HG03457 (cell line): Measurements from ENCODE around the gene SKIC8.

Experiments used
- ATAC-seq: cut with Tn5 transposase; IDR thresholded peaks from one replicate; pipeline ENCODE4 v1.9.1; 2021; ENCODE audit warnings: moderate number of reproducible peaks; ENCODE audit not compliant: unreplicated experiment

Gene SKIC8

DNA sequence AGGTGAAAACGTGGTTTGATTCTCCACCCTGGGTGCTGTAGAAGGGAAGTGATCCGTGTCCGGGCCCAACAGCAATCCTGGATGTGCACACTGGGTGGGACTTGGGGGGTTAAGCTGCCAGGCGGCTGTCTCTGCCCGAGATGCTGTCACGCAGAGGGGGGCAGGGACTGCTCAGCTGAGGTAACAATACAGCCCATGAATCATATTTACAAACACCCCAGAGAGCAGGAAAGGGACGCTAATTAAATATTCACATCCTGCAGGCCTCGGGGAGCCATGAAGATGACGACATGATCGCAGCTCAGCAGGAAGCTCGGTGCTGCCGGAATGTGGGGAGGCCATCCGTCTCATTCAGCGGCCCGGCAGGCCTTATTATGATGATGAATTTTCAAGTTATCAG lies 22.8 kb upstream of the SKIC8 start:
- no peak for ATAC-seq

DNA sequence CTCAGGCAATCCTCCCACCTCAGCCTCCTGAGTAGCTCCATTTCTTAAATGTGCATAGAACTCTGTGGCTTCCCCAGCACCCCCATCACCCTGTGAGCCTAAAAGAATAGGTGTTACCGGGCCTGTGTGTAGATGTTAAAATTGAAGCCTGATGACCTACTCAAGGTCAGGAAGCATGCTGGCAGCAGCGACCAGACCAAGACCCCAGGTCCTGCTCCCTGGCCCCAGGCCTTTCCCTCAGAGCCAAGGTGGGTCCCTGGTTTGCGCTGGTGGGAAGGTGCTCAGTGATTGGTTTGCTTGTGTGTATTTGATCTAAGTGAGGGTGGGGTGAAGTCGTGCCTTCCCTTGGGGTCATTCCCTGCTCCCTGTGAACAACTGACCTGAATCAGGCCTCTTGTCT lies 22.4 kb upstream of the SKIC8 start:
- ATAC-seq = no peak

DNA sequence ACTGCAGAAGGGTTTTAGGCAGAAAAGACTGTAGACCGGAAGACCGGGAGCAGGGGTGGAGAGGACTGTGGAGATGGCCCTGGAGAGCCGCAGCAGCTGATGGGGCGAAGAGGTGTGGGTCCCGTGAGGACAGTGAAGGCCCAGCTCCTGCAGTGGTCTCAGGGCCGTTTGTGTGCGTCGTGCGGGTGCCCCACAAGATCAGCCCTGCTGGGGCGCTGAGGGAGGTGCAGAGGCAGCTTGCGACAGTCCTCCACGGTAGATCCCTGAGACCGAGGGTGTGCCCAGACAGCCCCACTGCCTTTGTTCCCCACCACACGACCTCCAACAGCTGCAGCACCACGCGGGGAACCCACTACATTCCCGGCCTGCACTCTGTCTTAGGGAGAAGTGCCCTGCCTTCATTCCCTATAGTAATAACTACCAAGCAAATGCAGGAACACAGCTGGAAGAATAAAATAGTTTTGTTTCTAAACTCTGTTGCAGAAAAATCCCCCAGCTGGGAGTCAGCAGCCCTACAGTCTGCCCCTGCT lies 21.7 kb upstream of the SKIC8 start:
- ATAC-seq = no peak

DNA sequence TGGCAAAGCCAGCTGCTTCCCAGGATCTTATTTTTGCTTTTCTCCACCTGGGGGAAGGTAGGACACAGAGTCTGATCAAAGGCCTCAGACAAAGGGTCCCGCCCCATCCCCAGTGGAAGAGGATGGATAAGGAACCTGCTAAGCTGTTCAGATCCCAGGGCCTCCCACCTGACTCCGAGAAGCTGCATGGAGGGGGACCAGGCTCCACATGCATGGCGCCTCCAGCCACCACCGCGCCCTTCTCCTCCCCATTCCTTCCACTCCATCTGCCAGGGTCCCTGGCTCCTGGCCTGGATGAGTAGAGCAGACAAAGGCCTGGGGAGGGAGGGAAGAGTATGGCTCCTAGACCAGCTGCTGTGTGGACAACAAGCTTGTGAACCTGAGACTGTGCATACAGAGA lies 20.8 kb upstream of the SKIC8 start:
- ATAC-seq = no peak

DNA sequence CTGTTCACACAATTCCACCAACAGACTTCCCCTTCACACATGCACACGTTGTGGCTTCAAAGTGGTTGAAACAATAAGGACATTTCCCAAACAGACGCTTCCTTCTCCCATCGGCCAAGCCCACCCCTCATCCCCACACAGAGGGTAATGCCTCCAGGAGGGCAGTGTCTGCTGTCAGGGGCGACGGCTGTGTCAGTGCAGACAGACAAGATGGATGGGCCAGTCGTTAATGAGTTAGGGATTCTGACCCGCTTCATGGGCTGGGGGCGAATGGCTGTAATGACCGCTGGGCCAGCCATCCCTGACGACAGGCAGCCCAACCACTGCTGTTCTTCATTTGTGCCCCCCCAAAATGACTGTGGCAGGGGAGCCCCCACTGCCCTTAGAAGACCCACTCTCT lies 20.2 kb upstream of the SKIC8 start:
- ATAC-seq = no peak

DNA sequence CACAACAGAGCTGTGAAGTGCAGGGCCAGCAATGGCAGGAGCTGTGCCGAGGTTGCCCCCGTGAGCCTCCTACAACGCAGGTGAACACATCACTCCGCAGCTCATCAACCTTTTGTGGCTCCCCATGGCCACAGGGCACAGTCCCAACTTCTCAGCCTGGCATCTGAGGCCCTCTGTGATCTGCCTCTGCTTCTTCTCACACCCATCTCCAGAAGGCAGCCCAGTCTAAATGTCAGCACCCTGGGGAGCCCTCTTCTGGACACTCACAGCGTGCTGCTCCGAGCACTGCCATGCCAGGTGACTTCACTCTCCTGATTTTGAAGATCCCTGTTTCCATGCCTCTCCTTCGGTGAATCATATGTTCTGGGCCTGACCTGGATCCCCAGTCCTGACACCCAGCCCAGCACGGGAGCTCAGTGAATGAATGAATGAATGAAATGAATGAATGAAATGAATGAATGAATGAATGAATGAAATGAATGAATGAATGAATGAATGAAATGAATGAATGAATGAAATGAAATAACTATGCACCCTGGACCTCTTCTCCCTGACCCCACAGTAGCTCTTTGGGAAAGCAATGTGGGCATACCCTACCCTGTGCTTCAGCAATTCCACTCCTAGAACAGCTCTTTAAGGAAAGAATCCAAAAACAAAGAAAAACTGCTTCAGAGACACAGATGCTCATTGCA lies 17.9 kb upstream of the SKIC8 start:
- no peak for ATAC-seq

DNA sequence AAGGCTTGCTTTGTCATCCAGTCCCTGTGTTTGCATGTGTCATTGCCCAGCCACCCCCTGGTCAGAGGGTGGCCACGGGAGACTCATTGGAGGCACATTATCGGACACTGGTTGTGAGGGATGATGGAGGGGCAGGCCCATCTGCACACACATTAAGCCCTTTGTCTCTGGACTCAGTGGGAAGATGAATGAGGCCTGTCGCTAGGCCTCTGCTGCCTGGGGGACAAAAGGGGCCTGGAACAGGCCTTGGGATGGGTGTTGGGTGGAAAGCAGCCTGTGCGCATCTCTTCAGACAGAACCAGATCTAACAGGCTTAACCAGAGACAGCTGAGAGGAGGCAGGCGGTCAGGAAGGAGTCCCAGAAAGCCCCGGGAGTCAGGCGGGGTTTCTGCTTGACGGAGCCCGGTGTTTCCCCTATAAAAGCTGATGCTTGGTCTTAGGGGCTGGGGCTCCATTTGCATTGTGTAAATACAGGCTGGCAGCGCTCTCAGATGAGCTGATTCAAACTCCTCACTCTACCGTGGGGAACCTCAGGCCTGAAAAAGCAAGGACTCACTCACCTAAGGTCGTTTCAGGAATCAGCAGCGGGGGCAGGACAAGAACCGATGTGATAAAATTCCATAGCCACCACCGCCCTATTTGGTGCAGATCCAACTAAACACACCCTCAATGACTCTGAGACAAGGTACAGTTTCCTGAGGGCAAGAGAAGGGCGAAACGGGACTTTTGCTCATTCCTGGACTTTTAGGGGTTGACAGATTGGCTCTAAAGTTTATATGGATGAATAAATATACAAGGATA lies 17.1 kb upstream of the SKIC8 start:
- no peak for ATAC-seq

DNA sequence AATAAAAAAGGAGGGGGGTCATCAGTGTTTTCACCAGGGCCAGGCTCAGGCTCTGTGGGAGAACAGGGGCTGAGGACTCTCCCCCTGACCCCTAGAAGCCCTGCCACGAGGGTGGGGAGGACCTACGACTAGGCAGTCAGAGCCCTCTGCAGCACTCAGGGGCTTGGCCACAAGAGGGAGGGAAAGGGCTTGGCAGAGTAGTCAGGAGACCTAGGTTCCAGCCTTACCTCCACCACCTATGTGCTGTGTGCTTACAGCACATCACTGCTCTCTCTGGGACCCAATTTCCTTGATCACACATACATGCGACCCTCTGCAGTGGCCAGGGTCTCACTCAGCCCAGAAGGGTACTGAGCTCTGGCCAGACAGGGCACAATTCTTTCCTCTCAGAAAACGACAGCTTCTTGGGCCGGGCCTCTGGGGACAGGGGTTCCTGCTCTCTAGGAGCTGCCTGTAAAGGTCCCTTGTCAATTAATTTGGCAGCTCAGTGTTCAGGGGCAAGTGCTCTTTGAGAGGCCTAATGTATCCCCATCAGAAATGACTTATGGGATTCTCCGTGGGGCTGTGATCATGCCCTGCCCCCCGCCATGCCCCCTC lies 16.4 kb upstream of the SKIC8 start:
- ATAC-seq = no peak

DNA sequence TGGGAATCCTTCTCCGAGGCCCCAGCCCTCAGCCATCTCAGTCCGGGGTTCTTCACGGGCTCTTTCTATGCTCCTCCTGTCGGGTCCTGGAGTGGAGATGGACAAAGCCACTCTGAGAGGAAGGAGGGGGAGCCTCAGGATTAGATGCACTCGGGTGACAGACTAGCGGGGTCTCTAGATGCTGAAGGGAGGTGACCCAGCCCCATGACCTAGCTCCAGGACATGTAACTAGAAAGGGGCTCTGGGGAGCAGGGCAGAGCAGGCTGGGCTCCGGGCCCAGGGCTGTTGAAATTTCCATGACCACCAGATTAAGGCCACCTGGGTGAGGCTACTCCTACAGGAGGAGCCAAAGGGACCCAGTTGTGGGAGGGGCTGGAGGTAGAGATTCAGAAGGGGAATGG lies 14.8 kb upstream of the SKIC8 start:
- ATAC-seq = no peak

DNA sequence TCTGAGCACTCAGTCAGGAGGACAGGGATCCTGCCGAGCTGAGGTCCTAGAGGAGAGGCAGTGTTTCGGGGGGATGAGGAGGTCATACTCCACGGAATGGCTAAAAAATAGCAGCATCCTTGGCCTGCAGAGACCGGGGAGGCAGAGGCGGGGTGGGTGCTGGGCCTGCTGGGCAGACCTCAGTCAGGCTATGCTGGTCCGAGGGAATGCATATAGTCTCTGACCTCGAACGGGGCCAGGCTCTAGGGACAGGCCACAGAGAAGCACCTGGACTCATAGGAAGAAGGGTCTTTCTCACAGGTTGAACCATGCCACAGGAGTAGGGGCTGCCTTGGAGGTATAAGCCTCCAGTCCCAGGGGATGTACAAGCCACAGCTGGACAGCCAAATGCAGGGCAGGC lies 14.0 kb upstream of the SKIC8 start:
- no peak for ATAC-seq

DNA sequence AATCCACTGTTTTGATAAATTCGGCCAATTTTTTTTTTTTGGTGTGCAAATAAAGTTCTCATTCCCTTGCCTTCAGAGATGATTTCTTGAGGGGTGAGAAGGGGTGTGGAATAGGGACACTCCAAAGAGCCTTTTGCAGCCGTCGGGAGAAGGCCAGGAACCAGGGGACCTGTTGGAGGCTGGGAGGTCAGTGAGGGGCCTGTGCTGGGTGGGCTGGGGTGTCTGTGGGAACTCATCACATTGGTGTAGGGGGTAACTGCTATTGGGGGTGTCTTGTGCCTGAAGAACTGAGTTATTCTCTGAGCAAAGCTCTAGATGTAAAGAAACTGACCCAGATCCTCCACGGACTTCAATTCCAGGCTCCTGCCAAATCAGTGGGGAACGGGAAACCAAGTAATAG lies 13.5 kb upstream of the SKIC8 start:
- ATAC-seq = no peak

DNA sequence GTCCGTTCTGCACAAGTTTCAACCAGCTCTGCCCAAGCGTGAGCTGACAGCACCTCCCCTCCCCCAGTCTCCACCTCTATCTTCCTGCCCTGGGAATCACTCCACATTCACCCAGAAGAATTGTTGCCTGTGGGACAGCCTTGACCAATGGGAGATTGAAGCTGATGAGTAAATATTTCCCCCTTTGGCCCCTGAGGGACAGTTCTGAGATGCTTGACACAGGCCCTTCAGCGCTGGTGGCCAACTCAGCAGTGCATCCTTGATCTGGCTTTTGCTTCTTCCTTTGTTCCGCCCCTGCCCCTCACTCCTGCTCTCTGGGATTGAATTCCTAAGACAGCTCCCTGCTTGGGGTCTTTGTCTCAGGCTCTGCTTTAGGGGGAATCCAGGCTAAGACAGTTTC lies 13.1 kb upstream of the SKIC8 start:
- no peak for ATAC-seq

DNA sequence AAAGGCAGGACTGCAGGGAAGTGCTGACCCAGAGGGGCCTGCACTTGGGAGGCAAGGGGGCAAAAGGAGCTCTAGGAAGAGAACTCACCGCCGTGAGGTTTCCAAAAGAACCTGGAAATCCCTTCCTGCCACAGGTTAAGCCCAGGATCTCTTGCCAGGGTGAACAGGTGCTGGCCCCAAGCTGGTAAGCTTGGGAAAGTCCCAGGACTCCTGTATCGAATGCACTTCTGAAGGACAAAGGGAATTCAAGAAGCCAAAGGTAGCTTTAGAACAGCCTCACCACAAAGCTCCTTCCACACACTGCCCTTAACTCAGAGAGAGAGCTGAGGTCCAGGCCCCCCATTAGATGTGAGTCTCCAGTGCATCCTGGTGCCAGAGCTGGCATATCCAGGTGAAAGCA lies 11.9 kb upstream of the SKIC8 start:
- no peak for ATAC-seq

DNA sequence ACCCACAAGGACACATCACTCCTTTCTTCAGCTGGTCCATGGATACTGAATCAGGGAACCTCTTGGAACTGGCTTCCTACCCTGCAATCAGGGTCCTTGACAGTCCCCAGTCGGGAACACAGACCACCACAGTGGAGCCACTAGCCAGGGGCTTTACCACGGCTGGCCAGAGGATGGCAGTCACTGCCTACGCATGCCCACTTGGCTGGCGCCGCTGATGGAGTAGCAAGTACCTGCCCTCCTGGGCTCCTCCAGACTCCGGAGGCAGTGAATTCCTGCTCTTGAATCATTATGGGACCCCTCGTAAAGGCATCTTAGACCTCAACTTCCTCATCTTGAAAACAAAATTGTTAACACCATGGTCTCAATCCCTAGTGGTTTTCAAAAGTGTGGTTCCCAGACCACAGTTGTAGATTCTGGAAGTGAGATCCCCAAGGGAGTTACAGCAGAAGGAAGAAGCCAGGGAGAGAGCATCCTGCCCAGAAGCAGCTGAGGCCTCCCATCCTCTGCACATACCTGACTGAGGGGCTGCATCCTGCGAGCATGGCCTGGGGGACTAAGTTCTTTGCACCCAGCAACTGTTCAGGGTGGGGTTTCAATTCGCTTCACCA lies 9.1 kb upstream of the SKIC8 start:
- ATAC-seq = no peak

DNA sequence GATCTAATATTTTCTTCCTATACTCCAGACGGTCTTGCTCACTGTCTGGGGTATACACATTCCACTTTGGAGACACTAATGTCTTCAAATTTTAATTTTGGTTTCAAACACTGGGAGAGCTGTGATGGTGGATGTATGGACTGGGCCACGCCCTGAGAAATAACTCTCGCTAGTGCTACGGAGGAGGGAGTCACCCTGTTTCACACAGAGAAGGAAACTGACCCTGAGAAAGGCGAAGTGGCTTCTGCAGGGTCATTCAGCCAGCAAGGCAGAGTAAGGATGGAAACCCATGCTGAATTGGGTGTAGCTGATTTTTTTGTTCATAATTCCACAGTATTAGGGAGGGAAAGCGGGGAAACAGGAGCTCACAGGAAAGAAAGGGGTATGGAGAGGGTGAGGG lies 8.6 kb upstream of the SKIC8 start:
- ATAC-seq = no peak

DNA sequence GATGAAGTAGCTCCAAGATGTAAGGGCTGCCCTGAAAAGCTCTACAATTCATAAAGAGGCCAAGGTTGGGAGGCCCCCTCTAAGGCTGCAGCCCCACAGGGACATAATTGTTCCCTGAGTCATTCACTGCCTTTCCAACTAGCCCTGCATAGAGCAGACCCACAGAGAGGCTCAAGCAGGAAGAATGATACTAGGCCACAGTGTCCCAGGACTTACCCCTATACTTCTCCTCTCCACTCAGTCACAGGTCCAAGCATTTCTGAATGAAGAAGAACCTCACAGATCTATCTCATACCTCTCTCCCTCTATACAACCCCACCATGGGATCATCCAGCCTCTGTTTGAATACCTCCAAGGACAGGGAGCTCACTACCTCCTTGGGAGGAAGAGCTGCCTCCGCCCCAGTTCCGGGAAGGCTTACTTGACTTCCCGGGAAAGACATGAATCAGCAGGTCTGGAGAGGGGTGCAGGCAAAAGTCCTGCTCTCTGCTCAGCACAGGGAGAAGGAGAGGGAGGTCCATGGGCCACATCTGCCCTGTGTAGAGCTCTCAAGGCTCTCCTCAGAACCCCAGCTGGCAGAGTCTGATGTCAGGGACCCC lies 6.9 kb upstream of the SKIC8 start:
- no peak for ATAC-seq

DNA sequence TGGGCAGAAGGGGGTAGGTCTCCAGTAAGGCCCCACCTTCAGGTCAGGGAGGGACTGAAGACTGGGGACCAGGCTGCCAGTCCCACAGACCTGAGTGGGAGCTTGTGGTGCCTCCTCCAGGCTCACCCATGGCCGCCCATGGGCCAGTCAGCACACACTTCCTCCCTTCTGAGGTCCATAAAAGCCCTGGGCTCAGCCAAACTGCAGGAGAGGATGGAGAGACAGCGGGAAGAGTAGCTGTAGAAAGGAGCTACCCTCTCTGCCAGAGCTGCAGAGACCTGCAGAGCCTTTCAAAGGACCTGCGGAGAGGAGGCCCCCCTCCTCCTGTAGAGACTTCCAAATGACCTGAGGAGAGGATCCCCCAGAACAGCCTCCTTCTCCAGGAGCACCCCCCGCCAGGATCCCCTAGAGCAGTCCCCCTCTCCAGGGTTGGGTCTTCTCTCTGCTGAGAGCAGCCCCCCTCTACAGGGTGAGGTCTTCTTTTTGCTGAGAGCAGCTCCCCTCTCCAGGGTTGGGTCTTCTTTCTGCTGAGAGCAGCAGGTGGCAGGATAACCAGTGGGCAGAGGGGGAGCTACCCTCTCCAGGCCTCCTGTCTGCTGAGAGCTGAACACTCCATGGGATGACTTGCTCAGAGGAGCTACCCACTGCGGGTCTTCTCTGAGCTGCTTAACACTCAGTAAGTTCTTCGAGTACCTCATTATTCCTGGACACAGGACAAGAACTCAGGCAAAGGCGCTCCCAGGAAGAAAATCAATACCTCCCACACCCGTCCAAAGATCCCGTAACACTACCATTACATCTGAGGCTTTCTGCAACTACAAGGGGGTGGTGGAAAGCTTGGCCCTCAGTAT lies 5.0 kb upstream of the SKIC8 start:
- no peak for ATAC-seq

DNA sequence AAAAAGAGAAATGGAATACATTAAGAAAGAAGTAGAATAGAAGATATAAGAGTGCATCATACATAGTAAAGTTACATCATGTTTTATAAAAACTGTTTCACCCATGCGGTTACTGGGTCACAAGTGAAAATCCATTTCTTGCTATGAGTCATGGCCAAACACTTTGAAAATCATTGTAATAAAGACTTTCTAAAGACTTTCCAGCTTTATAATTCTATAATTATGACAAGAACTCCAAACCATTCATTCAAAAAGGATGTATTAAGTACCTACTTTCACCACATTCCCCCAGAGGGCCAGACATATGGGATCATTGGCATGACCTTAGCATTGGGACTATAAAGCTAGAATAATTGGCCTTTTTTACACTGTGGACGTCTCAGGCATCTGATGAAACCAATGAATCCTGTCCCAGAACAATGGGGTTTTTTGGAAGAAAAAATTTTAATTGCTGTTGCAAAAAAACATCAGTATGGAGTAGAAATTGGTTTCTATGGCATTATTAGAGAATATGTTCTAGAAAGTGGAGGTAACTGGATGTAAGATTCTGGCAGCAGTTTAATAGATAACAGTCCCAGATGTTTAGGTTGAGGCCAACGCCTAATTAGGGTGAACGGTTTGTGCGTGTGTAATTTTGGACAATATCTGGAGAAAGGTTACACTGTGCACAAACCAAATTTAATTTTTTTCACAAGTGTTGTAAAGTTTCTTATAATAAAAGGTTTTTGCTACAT lies 3.3 kb upstream of the SKIC8 start:
- no peak for ATAC-seq

DNA sequence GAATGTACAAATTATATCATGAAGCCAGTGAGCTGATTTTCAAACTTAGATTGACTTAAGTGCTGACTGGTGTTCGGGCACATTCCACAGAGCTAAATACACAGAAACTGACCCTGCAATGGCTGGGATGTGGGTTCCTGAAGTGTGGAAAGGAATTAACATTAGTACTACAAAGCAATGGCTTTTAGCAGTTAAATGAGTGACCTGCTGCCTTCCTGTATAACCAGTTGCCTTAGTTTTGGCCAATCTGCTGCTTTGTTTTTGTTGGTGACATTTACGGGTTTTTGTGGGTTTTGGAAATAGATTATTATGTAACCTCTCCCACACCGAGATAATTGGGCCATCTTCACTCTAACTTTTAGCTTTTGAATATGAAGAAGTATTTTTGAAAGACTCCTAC lies 2.4 kb upstream of the SKIC8 start:
- no peak for ATAC-seq

DNA sequence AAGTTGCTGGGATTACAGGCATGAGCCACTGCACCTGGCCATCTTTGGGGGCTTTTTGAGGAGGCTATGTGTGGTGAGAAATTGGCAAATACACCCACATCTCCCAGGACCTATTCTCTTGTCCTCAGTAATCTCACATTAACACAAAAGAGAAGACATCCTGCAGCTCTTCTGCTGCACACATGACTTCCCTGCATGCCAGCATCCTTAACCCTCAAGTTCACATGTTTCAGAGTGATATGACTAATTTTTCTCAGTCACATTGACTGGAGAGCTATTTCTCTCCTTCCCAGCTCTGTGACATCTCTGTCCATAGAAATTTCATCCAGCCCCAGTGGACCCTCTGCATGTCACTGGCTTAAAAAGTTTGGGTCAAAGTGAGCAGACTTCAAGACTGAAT lies 1.9 kb upstream of the SKIC8 start:
- ATAC-seq = no peak
